Prostate gland (tissue), 2 donors: Measurements from ENCODE around the gene IFRD1. TPM values are rescaled to one million over a fixed set of nuclear protein-coding genes. Genes with fewer than 3 reads are reported as not detected.

ENCODE experiments used
- DNase-seq: peaks from one replicate; pipeline ENCODE4 v3.0.0-alpha.2; 2019; ENCODE audit warnings: low spot score
- H3K27ac ChIP-seq, 2 donors: fragments of 200-600 bp; sonication (generic); 2 replicates each; pipeline ENCODE4 v1.5.1; 2017 to 2019
- H3K27me3 ChIP-seq: fragments of 200-600 bp; sonication (generic); replicated peaks from 2 replicates; pipeline ENCODE4 v1.5.1; 2019; ENCODE audit not compliant: insufficient read depth
- H3K36me3 ChIP-seq, 2 donors: fragments of 200-600 bp; sonication (generic); 1 replicate in 1 of 2; 2 replicates in 1 of 2; pipeline versions ENCODE4 v1.5.1 to v1.8.1; 2017 to 2019
- H3K4me1 ChIP-seq: fragments of 200-600 bp; sonication (generic); replicated peaks from 2 replicates; pipeline ENCODE4 v1.5.1; 2019
- H3K4me3 ChIP-seq, 2 donors: fragments of 200-600 bp; sonication (generic); 2 replicates each; pipeline ENCODE4 v1.5.1; 2017 to 2019
- H3K9me3 ChIP-seq: fragments of 200-600 bp; sonication (generic); 2 replicates; pipeline ENCODE4 v1.5.1; 2017
- POLR2A ChIP-seq: fragments of 450-650 bp; IDR thresholded peaks from one replicate; pipeline ENCODE4 v1.6.1; 2016; ENCODE audit warnings: antibody characterized with exemption, mild to moderate bottlenecking
- POLR2AphosphoS5 ChIP-seq: sonication (generic); formaldehyde crosslinking; IDR thresholded peaks from one replicate; pipeline ENCODE4 v1.6.1; 2017; ENCODE audit warnings: antibody characterized with exemption
- WGBS: methylation state at CpG from one replicate; pipeline ENCODE4 v1.1.5; 2018; 5-methylcytosine and 5-hydroxymethylcytosine counted together
- intact Hi-C: fragments of 100-400 bp; cut with DNase I; formaldehyde crosslinking; loops from one replicate; pipeline ENCODE4 v1.14.2; 2022
- total RNA-seq, 2 donors: library from RNA; depleted of rRNA; stranded (reverse); fragments of >200 nt; gene quantifications; one replicate each; pipeline ENCODE4 v1.1.0, GENCODE V29; 2016
- TF ChIP-seq, protein P1 (sequence below), 4 experiments: fragments of 200-600 bp in 2 of 4; fragments of 450-650 bp in 2 of 4; sonication (generic) in 2 of 4; IDR thresholded peaks; 1 replicate in 3 of 4; 2 replicates in 1 of 4; pipeline ENCODE4 v1.5.1; 2016 to 2019; ENCODE audit warnings: antibody characterized with exemption in 4 of 4, mild to moderate bottlenecking in 2 of 4, moderate library complexity in 2 of 4

Gene IFRD1, protein sequence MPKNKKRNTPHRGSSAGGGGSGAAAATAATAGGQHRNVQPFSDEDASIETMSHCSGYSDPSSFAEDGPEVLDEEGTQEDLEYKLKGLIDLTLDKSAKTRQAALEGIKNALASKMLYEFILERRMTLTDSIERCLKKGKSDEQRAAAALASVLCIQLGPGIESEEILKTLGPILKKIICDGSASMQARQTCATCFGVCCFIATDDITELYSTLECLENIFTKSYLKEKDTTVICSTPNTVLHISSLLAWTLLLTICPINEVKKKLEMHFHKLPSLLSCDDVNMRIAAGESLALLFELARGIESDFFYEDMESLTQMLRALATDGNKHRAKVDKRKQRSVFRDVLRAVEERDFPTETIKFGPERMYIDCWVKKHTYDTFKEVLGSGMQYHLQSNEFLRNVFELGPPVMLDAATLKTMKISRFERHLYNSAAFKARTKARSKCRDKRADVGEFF
- total RNA-seq: 10 to 100 TPM; 57.5 to 58.5 TPM

DNA sequence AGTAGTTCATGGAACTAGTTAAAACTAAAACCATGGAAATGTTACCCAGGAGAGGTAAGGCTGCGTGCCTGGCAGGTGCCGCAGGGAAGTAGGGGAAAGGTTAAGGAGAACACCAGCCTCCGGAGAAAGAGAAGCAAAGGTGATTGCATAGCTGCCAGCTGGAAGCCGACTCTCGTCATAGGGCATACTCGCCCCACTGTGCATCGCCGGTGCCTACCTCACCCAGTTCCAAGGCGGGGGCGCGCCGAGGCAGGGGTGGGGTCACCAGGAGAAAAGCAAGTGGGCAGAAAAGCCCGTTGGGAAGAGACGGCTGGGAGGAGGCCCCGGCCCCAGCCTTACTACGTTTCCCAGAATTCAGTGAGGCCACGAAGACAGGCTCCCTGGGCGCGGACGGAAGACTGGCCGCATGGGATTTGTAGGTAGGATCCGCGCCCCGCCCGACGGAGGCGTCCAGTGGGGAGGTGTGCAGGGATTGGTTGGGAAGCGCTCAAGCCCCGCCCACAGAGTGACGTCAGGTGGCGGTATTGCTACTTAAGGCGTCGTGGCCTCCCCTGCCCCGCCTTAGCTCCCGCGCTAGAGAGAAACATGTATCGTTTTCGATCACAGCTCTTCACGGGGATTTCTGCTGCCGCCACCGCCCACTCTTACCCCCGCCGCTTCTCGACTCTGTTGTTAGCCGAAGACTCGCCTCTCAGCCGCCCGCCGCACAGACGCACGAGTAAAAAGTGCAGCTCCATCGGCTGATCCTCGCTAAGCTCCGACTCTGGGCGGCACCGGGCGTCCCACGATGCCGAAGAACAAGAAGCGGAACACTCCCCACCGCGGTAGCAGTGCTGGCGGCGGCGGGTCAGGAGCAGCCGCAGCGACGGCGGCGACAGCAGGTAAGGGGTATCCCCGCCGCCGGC, at the start of gene IFRD1:
IFRD1 (plus strand) TSS at position 559 of the 905 bp plus-strand sequence; CDS start at position 788, 229 bp downstream.
- Histone ChIP-seq H3K4me1 (peaks cover 9% of the 10 kb centered on the region), H3K27me3 (no peaks in the 10 kb centered on the region), H3K4me3 (peak within 1 kb of the TSS; percentile 76 to 98), H3K9me3 (no peaks in the 10 kb centered on the region), H3K27ac (peak within 1 kb of the TSS; percentile 95 to 99), H3K36me3 (no peaks in the 10 kb centered on the region)
- DNase-seq: peak; percentile 99
- under 1% methylated on average over 72 of the region's 73 CpGs for WGBS
- TF ChIP-seq, protein P1, sequence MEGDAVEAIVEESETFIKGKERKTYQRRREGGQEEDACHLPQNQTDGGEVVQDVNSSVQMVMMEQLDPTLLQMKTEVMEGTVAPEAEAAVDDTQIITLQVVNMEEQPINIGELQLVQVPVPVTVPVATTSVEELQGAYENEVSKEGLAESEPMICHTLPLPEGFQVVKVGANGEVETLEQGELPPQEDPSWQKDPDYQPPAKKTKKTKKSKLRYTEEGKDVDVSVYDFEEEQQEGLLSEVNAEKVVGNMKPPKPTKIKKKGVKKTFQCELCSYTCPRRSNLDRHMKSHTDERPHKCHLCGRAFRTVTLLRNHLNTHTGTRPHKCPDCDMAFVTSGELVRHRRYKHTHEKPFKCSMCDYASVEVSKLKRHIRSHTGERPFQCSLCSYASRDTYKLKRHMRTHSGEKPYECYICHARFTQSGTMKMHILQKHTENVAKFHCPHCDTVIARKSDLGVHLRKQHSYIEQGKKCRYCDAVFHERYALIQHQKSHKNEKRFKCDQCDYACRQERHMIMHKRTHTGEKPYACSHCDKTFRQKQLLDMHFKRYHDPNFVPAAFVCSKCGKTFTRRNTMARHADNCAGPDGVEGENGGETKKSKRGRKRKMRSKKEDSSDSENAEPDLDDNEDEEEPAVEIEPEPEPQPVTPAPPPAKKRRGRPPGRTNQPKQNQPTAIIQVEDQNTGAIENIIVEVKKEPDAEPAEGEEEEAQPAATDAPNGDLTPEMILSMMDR (IDR thresholded peaks at IDR 0.05): peak in 2 of 4 experiments; percentile 12 to 16
- TF ChIP-seq POLR2A (peak; percentile 93), POLR2AphosphoS5 (peak; percentile 98)
- intact Hi-C loops: loop anchor here (5.0 kb wide), 1 partner anchor 243 kb away; the partner anchor contains the start of genes DOCK4 and ZNF277

DNA sequence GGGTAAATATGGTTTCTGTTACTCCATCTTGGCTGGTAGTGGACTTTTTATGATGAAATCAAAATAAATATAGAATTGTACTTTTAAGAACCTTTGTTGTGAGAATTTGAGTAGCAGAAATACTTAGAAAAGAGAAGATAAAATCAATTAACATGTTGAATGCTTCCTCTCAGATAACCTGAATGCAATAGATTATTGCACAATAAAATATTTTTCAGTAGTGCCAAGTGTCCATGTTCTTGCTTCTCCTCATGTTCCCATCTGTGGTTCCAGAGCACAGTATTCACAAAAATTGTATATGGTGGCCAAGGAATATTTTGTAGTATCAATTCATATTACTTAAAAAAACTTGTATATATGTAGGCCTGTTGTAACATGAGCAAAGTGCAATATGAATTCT, 45.9 kb upstream of the IFRD1 start:
- H3K4me1 ChIP-seq: no peaks in the 10 kb centered on the region
- no peaks in the 10 kb centered on the region for H3K36me3 ChIP-seq
- no peak overlapping the region for H3K4me3 ChIP-seq
- DNase-seq: no peak
- no peak overlapping the region for H3K27ac ChIP-seq
- no peaks in the 10 kb centered on the region for H3K27me3 ChIP-seq
- no peaks in the 10 kb centered on the region for H3K9me3 ChIP-seq
- intact Hi-C loops: loop anchor here (10.0 kb wide), 1 partner anchor 560 kb away; no protein-coding TSS in a partner anchor
- no peak for TF ChIP-seq POLR2A
- TF ChIP-seq POLR2AphosphoS5: no peak

DNA sequence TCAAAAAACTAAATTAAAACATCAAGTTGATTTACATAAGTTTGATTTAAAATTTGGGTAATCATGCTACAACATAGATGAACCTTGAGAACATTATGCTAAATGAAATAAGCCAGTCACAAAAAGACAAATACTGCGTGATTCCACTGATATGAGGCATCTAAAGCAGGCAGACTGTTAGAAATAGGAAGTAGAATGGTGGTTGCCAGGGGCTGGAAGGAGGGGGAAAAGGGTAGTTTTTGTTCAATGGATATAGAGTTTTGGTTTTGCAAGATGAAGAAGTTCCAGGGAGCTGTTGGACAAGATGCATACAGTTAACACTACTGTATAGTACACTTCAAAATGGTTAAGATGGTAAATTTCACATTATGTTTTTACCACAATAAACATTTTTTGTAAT, 45.0 kb upstream of the IFRD1 start:
- no peak overlapping the region for H3K4me3 ChIP-seq
- TF ChIP-seq POLR2AphosphoS5 (no peak), POLR2A (no peak)
- TF ChIP-seq, protein P1 (IDR thresholded peaks at IDR 0.05): no peak
- WGBS: 85% methylated on average over 1 of the region's 1 CpG

DNA sequence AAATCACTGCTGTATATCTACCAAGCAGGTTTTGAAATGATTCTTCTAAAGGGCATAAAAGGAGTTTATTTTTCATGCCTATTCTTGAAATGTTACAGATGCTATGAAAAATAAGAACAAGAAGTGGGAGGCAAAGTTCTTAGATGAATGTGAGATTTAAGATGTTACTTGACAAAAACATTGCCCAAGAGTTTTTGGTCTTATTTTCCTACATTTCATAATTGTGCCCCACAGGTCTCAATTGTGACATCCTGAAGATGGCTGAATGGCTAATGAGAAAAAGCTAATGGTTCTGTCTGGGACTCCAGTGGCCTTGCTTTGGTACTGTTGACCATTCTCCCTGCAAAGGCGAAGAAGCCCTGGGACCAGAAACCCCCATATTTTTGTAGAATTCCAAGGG, 43.0 kb upstream of the IFRD1 start:
- 93% methylated on average over 1 of the region's 1 CpG for WGBS
- intact Hi-C loops: loop anchor here (10.0 kb wide), 1 partner anchor 562 kb away; no protein-coding TSS in a partner anchor
- DNase-seq: no peak

More for the DNA sequence above, 45.0 kb upstream of the IFRD1 start:
- intact Hi-C loops: loop anchor here (10.0 kb wide), 1 partner anchor 560 kb away; no protein-coding TSS in a partner anchor
- H3K36me3 ChIP-seq: no peaks in the 10 kb centered on the region
- no peak for DNase-seq
- no peaks in the 10 kb centered on the region for H3K27me3 ChIP-seq
- H3K27ac ChIP-seq: no peak overlapping the region
- H3K4me1 ChIP-seq: no peaks in the 10 kb centered on the region
- no peaks in the 10 kb centered on the region for H3K9me3 ChIP-seq

More for the DNA sequence above, 43.0 kb upstream of the IFRD1 start:
- H3K4me1 ChIP-seq: no peaks in the 10 kb centered on the region
- no peaks in the 10 kb centered on the region for H3K9me3 ChIP-seq
- no peaks in the 10 kb centered on the region for H3K36me3 ChIP-seq
- no peak overlapping the region for H3K27ac ChIP-seq
- H3K27me3 ChIP-seq: no peaks in the 10 kb centered on the region
- no peak overlapping the region for H3K4me3 ChIP-seq
- TF ChIP-seq, protein P1 (IDR thresholded peaks at IDR 0.05): no peak
- TF ChIP-seq POLR2A: no peak
- no peak for TF ChIP-seq POLR2AphosphoS5
